ENCODE results near the gene LY86.

DNA sequence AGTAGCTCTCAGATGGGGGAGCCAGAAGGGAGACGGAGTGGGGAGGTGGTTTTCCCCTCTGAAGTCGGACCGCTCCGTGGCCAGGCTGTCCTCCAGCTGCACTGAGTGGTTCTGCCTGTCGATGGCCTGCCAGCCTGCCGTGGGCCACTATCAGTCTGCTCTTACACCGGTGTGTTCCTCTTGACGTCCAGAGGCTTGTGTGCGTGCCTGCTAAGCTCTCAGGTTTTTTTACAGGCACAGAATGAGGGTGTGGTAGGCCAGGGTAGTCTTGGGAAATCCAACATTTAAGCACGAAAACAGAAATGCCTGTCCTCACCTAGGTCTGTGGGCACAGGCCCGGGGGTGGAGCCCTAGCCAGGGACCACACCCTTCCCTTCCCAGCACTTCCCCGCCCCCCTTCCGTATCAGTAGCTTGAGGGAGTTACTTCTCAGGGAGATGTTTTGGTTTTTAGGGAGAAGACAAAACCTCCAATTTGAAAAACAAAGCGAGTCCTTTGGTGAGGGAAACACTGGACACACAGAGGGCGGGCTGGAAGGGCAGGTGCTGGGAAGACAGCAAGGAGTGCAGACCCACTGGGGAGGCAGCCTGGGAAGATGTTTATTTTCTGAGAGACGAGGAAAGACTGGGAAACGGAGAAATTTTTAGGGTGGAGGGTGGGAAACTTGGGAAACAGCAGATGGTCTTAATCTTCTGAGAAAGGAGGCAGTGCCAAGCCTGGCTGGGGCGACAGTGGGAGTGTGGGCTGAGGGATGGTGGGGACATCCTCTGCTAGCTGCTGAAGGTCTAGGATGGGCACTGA, 106.5 kb downstream of the LY86 start:
- TF ChIP-seq, protein P1, sequence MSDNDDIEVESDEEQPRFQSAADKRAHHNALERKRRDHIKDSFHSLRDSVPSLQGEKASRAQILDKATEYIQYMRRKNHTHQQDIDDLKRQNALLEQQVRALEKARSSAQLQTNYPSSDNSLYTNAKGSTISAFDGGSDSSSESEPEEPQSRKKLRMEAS (IDR thresholded peaks at IDR 0.05; ENCODE audit: insufficient read depth, insufficient read length) = no peak
- TF ChIP-seq POLR2A (IDR thresholded peaks at IDR 0.05; ENCODE audit: low read depth, low read length) (no peak), JUN (IDR thresholded peaks at IDR 0.05; ENCODE audit: borderline replicate concordance, insufficient read depth, insufficient read length, low read depth) (no peak), POLR2AphosphoS5 (IDR thresholded peaks at IDR 0.05; ENCODE audit: insufficient read depth, low read depth, low read length) (no peak), CTCF (IDR thresholded peaks at IDR 0.05; ENCODE audit: extremely low read depth in 1 of 2, insufficient read depth in 1 of 2, low read depth in 1 of 2, low read length in 2 of 2) (no peak), EZH2 (IDR thresholded peaks at IDR 0.05; ENCODE audit: borderline replicate concordance, low read depth, low read length, severe bottlenecking) (no peak)
